NT2/D1 (cell line): ENCODE results near the gene GSK3B.

ENCODE experiments used
- DNase-seq: peaks from one replicate; pipeline ENCODE4 v3.0.0-alpha.2; 2011; ENCODE audit warnings: low read depth, low spot score
- H3K27me3 ChIP-seq: 2 replicates; pipeline ENCODE4 v1.6.0; 2011; ENCODE audit warnings: mild to moderate bottlenecking; ENCODE audit not compliant: insufficient read length, insufficient read depth
- H3K36me3 ChIP-seq: 2 replicates; pipeline ENCODE4 v1.6.1; 2011; ENCODE audit warnings: mild to moderate bottlenecking, low read length, mixed read lengths; ENCODE audit not compliant: insufficient read depth, insufficient read length
- H3K4me1 ChIP-seq: 2 replicates; pipeline ENCODE4 v1.5.1; 2011; ENCODE audit not compliant: insufficient read depth, insufficient read length
- H3K4me3 ChIP-seq: 2 replicates; pipeline ENCODE4 v1.5.1; 2011; ENCODE audit warnings: low read depth; ENCODE audit not compliant: insufficient read length
- H3K9ac ChIP-seq: 2 replicates; pipeline ENCODE4 v1.6.0; 2011; ENCODE audit warnings: low read depth; ENCODE audit not compliant: insufficient read length
- H3K9me3 ChIP-seq: 2 replicates; pipeline ENCODE4 v1.5.1; 2011; ENCODE audit warnings: mild to moderate bottlenecking, low read length; ENCODE audit not compliant: insufficient read depth
- SUZ12 ChIP-seq: IDR thresholded peaks from 2 replicates; pipeline ENCODE4 v1.6.1; 2011; ENCODE audit not compliant: insufficient read length, insufficient read depth; ENCODE audit errors: extremely low read depth
- YY1 ChIP-seq: IDR thresholded peaks from 2 replicates; pipeline ENCODE4 v1.6.1; 2011; ENCODE audit not compliant: insufficient read length, insufficient read depth
- ZNF274 ChIP-seq: IDR thresholded peaks from 2 replicates; pipeline ENCODE4 v1.6.1; 2011; ENCODE audit warnings: mild to moderate bottlenecking, low read depth, low read length

GSK3B gene

GRCh38 chr3:120048355-120049041 is 45.7 kb downstream of the GSK3B start:
- Histone ChIP-seq H3K4me3 (no peak overlapping the region), H3K9ac (no peak overlapping the region), H3K9me3 (peaks cover 39% of the 10 kb centered on the region), H3K27me3 (no peaks in the 10 kb centered on the region), H3K4me1 (no peaks in the 10 kb centered on the region), H3K36me3 (no peaks in the 10 kb centered on the region)
- TF ChIP-seq ZNF274, result no peak
- no peak for TF ChIP-seq YY1
- no peak for TF ChIP-seq SUZ12
- DNase-seq, result no peak

DNA sequence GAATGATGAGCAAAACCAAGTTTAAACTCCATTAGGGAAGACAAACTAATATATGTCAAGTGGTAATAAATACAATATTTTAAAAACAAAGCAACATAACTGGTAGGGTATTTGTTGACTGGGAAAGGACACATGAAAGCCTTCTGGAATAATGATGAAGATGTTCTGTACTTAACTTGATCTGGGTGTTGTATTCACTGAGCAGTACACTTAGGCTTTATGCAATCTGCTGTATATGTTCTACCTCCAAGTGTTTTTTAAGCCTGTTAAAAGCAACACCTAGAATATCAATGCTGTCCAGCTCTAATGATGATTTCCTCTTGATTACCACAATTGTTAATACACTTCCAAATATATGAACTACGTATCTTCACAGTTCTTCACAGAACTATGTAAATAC is 46.6 kb downstream of the GSK3B start:
- no peak for TF ChIP-seq SUZ12
- no peak for TF ChIP-seq ZNF274
- Histone ChIP-seq H3K36me3 (no peaks in the 10 kb centered on the region), H3K9me3 (peaks cover 39% of the 10 kb centered on the region), H3K27me3 (no peaks in the 10 kb centered on the region), H3K4me3 (no peak overlapping the region), H3K9ac (no peak overlapping the region), H3K4me1 (no peaks in the 10 kb centered on the region)
- DNase-seq, result no peak

GRCh38 chr3:120040813-120041377 is 53.4 kb downstream of the GSK3B start:
- TF ChIP-seq SUZ12, result no peak
- no peak for TF ChIP-seq ZNF274
- no peak for TF ChIP-seq YY1
- Histone ChIP-seq H3K36me3 (peaks cover 6% of the 10 kb centered on the region), H3K27me3 (no peaks in the 10 kb centered on the region), H3K4me3 (no peak overlapping the region), H3K9me3 (peaks cover 64% of the 10 kb centered on the region), H3K9ac (no peak overlapping the region), H3K4me1 (no peaks in the 10 kb centered on the region)
- DNase-seq, result no peak

- H3K4me3 ChIP-seq, result no peak overlapping the region
- H3K9me3 ChIP-seq, result peaks cover 54% of the 10 kb centered on the region
- H3K36me3 ChIP-seq, result peaks cover 6% of the 10 kb centered on the region
- DNase-seq, result peak; percentile 13
- no peaks in the 10 kb centered on the region for H3K27me3 ChIP-seq
- no peaks in the 10 kb centered on the region for H3K4me1 ChIP-seq
- no peak overlapping the region for H3K9ac ChIP-seq
- TF ChIP-seq SUZ12 (no peak), ZNF274 (no peak), YY1 (no peak)
These were observed 54.3 kb downstream of the GSK3B start for GRCh38 chr3:120039642-120040610.

GRCh38 chr3:120033596-120033995 is 60.7 kb downstream of the GSK3B start:
- no peak for TF ChIP-seq YY1
- no peak for DNase-seq
- Histone ChIP-seq H3K27me3 (no peaks in the 10 kb centered on the region), H3K9me3 (peaks cover 6% of the 10 kb centered on the region; the same call in 1 of the 2 replicates), H3K36me3 (no peaks in the 10 kb centered on the region), H3K4me1 (no peaks in the 10 kb centered on the region), H3K9ac (no peak overlapping the region), H3K4me3 (no peak overlapping the region)

DNA sequence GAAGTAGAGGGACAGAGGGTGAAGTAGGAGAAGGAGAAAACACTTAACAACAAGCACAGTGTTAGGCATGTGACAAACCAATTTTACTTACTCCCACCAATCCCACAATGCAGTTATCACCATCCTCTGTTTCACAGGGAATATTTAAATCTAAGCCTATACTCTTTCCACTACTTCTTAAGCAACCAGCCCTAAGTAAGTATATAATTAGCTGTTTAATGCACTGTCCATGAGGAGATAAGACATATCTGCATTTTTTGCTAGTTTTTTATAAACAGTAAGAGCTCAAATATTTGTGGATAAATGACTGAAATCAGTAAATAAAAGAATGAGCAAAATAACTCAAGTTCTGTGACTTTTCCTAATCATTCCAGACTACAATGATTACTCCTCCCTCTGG is 62.7 kb downstream of the GSK3B start:
- H3K36me3 ChIP-seq, result no peaks in the 10 kb centered on the region
- DNase-seq, result no peak
- no peaks in the 10 kb centered on the region for H3K4me1 ChIP-seq
- no peak overlapping the region for H3K4me3 ChIP-seq
- no peak overlapping the region for H3K9ac ChIP-seq
- no peaks in the 10 kb centered on the region for H3K9me3 ChIP-seq
- TF ChIP-seq ZNF274 (no peak), SUZ12 (no peak), YY1 (no peak)
- H3K27me3 ChIP-seq, result no peaks in the 10 kb centered on the region

DNA sequence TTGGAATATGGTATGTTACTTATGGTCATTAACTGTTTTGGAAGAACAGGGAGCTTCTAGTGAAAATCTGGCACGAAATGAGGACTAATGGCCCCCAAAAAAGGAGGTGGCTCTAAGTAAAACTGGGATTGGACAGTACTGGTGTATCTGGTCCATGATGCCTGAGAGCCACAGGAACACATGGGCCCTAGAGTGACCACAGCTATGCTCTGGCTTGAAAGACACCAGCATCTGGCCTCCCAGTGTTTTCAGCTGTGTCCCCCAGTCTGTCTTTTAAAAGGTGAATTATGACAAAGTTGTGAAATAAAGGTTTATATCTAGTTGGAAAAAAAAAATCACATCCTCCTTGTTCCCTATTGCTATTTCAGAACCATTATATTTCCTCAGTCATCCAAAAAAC is 64.5 kb downstream of the GSK3B start:
- H3K9me3 ChIP-seq, result no peaks in the 10 kb centered on the region
- no peak overlapping the region for H3K4me3 ChIP-seq
- H3K27me3 ChIP-seq, result no peaks in the 10 kb centered on the region
- DNase-seq, result no peak
- H3K36me3 ChIP-seq, result no peaks in the 10 kb centered on the region
- H3K4me1 ChIP-seq, result no peaks in the 10 kb centered on the region
- no peak for TF ChIP-seq YY1
- no peak for TF ChIP-seq ZNF274
- no peak for TF ChIP-seq SUZ12
- no peak overlapping the region for H3K9ac ChIP-seq
